OCI-LY7 (cell line): ENCODE data around the gene DENND6B. TPM values are rescaled to one million over a fixed set of nuclear protein-coding genes. Genes with fewer than 3 reads are reported as not detected.

Experiments
- BruUV-seq: library from RNA; stranded (reverse); fragments of 400-500 nt; replicated peaks from 2 replicates; lab custom pipeline; 2021; lab: Mats Ljungman, UMichigan
- CTCF ChIA-PET: fragments of 300-600 bp; sonication (Branson Sonifier 250); formaldehyde crosslinking; loops from one replicate; lab custom pipeline; 2022; ENCODE audit warnings: antibody characterized with exemption; ENCODE audit not compliant: unreplicated experiment; lab: Charles Lee
- POLR2A ChIA-PET: fragments of 300-600 bp; sonication (Branson Sonifier 250); formaldehyde crosslinking; loops from one replicate; lab custom pipeline; 2022; ENCODE audit warnings: antibody characterized with exemption; lab: Charles Lee
- DNase-seq: peaks from one replicate; pipeline ENCODE4 v3.0.0-alpha.2; 2015; ENCODE audit warnings: low spot score
- H2AFZ ChIP-seq: fragments of 200-600 bp; sonication (generic), shearing (Covaris generic); 2 replicates; pipeline ENCODE4 v1.6.1; 2014; ENCODE audit warnings: mild to moderate bottlenecking, antibody characterized with exemption, low read length, moderate library complexity
- H3K27ac ChIP-seq: fragments of 200-600 bp; sonication (generic); 2 replicates; pipeline ENCODE4 v1.5.1; 2014; ENCODE audit warnings: mixed run types, low read depth, mild to moderate bottlenecking, moderate library complexity, low read length, inconsistent platforms; ENCODE audit not compliant: poor library complexity, severe bottlenecking
- H3K36me3 ChIP-seq: fragments of 200-600 bp; sonication (generic); 2 replicates; pipeline ENCODE4 v1.6.1; 2014; ENCODE audit warnings: mild to moderate bottlenecking, antibody characterized with exemption, low read length, moderate library complexity, mixed read lengths; ENCODE audit not compliant: insufficient read depth
- H3K4me1 ChIP-seq: fragments of 200-600 bp; sonication (generic); 2 replicates; pipeline ENCODE4 v1.5.1; 2014; ENCODE audit warnings: mild to moderate bottlenecking, low read length; ENCODE audit not compliant: insufficient read depth, poor library complexity, severe bottlenecking
- H3K4me2 ChIP-seq: fragments of 200-600 bp; sonication (generic); 2 replicates; pipeline ENCODE4 v1.6.1; 2014; ENCODE audit warnings: mild to moderate bottlenecking, low read length
- H3K4me3 ChIP-seq: fragments of 200-600 bp; sonication (generic); 2 replicates; pipeline ENCODE4 v1.5.1; 2014; ENCODE audit warnings: mild to moderate bottlenecking, low read depth, low read length; ENCODE audit not compliant: poor library complexity, severe bottlenecking
- H3K79me2 ChIP-seq: fragments of 200-600 bp; sonication (generic); 2 replicates; pipeline ENCODE4 v1.6.1; 2016; ENCODE audit warnings: low read depth, mild to moderate bottlenecking, low read length, moderate library complexity, mixed read lengths; ENCODE audit not compliant: insufficient read depth
- H3K9me2 ChIP-seq: fragments of 200-600 bp; sonication (generic); 2 replicates; pipeline ENCODE4 v1.6.1; 2016; ENCODE audit warnings: mild to moderate bottlenecking, low read length, mixed read lengths; ENCODE audit not compliant: insufficient read depth
- H3K9me3 ChIP-seq: fragments of 200-600 bp; sonication (generic); 2 replicates; pipeline ENCODE4 v1.6.1; 2014; ENCODE audit warnings: mild to moderate bottlenecking, mixed run types, low read length, mixed read lengths
- H4K20me1 ChIP-seq: fragments of 200-600 bp; sonication (generic); 2 replicates; pipeline ENCODE4 v1.6.1; 2014; ENCODE audit warnings: mild to moderate bottlenecking, antibody characterized with exemption, low read length, moderate library complexity, mixed read lengths; ENCODE audit not compliant: insufficient read depth
- CTCF ChIP-seq: fragments of 200-600 bp; sonication (generic); conservative IDR thresholded peaks from 2 replicates; pipeline ENCODE4 v1.5.1; 2014; ENCODE audit warnings: mild to moderate bottlenecking, antibody characterized with exemption, low read length, moderate library complexity, mixed read lengths
- EZH2phosphoT487 ChIP-seq: fragments of 200-600 bp; sonication (generic); IDR thresholded peaks from 2 replicates; pipeline ENCODE4 v1.6.1; 2018; ENCODE audit warnings: low read depth, borderline replicate concordance, mild to moderate bottlenecking, mixed run types, antibody characterized with exemption, low read length, moderate library complexity, mixed read lengths
- intact Hi-C: fragments of 100-400 bp; cut with micrococcal nuclease; formaldehyde crosslinking; loops from one replicate; pipeline ENCODE4 v1.10.0; 2022; ENCODE audit not compliant: unreplicated experiment
- total RNA-seq, 2 experiments: library from RNA; depleted of rRNA in 1 of 2; stranded (reverse); fragments of >200 nt in 1 of 2; shearing (Covaris generic) in 1 of 2; gene quantifications; 2 replicates each; pipeline ENCODE4 v1.2.3, GENCODE V29; 2014 to 2022

The DENND6B gene
- total RNA-seq, 2 experiments from 2014 or later = 31.6 to 45.0 TPM

DNA sequence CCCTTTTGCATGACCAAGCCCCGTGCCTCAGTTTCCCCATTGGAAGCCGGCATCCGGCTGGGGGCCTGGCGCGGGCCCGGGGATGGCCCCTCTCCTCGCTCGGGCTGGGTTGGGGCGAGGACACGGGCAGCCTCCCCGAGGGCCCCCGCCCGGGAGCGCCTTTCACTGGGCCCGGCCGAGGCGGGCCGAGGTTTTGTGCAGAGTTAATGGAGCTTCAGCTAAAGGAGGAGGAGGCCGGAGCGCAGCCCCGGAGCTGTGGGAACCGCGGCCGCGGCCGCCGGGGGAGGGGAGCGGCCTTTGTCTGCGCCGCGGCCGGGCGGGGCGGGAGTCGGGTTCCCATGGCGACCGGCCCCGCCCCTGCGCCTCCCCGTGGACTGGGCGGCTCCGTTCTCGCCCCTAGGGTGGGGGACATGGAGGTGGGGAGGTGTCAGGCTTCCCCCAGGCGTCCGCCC lies 55.3 kb downstream of the DENND6B start:
- Histone ChIP-seq H3K9me3 (peaks cover 5% of the 10 kb centered on the region; the same call in 1 of the 2 replicates), H3K9me2 (no peaks in the 10 kb centered on the region), H3K27ac (no peak overlapping the region), H3K79me2 (no peaks in the 10 kb centered on the region), H4K20me1 (no peaks in the 10 kb centered on the region), H3K4me1 (peaks cover 44% of the 10 kb centered on the region), H2AFZ (no peak overlapping the region), H3K4me2 (peak overlapping the region; percentile 79), H3K36me3 (peaks cover 16% of the 10 kb centered on the region; the same call in 1 of the 2 replicates), H3K4me3 (peak overlapping the region; percentile 73)
- peak; percentile 73 for DNase-seq
- intact Hi-C loops = loop anchor here (5.0 kb wide), 1 partner anchor 236 kb away; the partner anchor contains the start of genes LMF2 and NCAPH2
- no TSS peak for BruUV-seq
- POLR2A ChIA-PET = interaction anchor here (0.6 kb wide), 1 partner anchor 224 kb away, joined by 4 read pairs; no protein-coding TSS in a partner anchor
- CTCF ChIA-PET = no interaction called here
- TF ChIP-seq EZH2phosphoT487 = no peak
- TF ChIP-seq CTCF = peak; percentile 38; the same call in 1 of the 2 replicates

- Histone ChIP-seq H3K9me3 (peaks cover 1% of the 10 kb centered on the region; the same call in 1 of the 2 replicates), H3K4me1 (peaks cover 40% of the 10 kb centered on the region), H3K9me2 (no peaks in the 10 kb centered on the region), H3K79me2 (no peaks in the 10 kb centered on the region), H4K20me1 (no peaks in the 10 kb centered on the region), H3K4me3 (peak overlapping the region; percentile 73), H3K36me3 (peaks cover 9% of the 10 kb centered on the region; the same call in 1 of the 2 replicates), H3K27ac (peak overlapping the region; percentile 38), H2AFZ (no peak overlapping the region), H3K4me2 (peak overlapping the region; percentile 79)
- TF ChIP-seq CTCF (no peak), EZH2phosphoT487 (no peak)
- ChIA-PET CTCF (no interaction called here), POLR2A (interaction anchor here (0.6 kb wide), 2 partner anchors 11 to 224 kb away, joined by 3 to 4 read pairs; no protein-coding TSS in a partner anchor)
- BruUV-seq = no TSS peak
- peak; percentile 41 for DNase-seq
- intact Hi-C loops = loop anchor here (5.0 kb wide), 1 partner anchor 236 kb away; the partner anchor contains the start of genes LMF2 and NCAPH2
Measured at GRCh38 chr22:50270666-50271394, 56.0 kb downstream of the DENND6B start.
